GM23338 (cell line): Measurements from ENCODE around the gene CD1E. TPM values are rescaled to one million over a fixed set of nuclear protein-coding genes. Genes with fewer than 3 reads are reported as not detected.

Source experiments
- ATAC-seq: fragments of 200-7000 bp; cut with Tn5 transposase; 3 replicates; pipeline ENCODE4 v1.9.1; 2020
- DNase-seq: peaks from one replicate; pipeline ENCODE4 v3.0.0-alpha.2; 2015; ENCODE audit warnings: low spot score
- H2AFZ ChIP-seq: fragments of 200-600 bp; sonication (generic); 2 replicates; pipeline ENCODE4 v1.8.0; 2016; ENCODE audit warnings: antibody characterized with exemption, mild to moderate bottlenecking, moderate library complexity
- H3F3A ChIP-seq: fragments of 200-600 bp; sonication (generic); replicated peaks from 2 replicates; pipeline ENCODE4 v1.8.0; 2017; ENCODE audit warnings: antibody characterized with exemption, mixed run types, low read depth
- H3K27ac ChIP-seq: fragments of 200-600 bp; sonication (generic); 2 replicates; pipeline ENCODE4 v1.6.1; 2016; ENCODE audit warnings: low read depth
- H3K27me3 ChIP-seq: fragments of 200-600 bp; sonication (generic); 2 replicates; pipeline ENCODE4 v1.8.0; 2016; ENCODE audit warnings: mild to moderate bottlenecking, mixed run types, moderate library complexity; ENCODE audit not compliant: insufficient read depth
- H3K36me3 ChIP-seq: fragments of 200-600 bp; sonication (generic); 2 replicates; pipeline ENCODE4 v1.8.0; 2016; ENCODE audit warnings: mild to moderate bottlenecking; ENCODE audit not compliant: insufficient read depth
- H3K4me1 ChIP-seq: fragments of 200-600 bp; sonication (generic); 2 replicates; pipeline ENCODE4 v1.8.0; 2016; ENCODE audit warnings: mild to moderate bottlenecking, moderate library complexity; ENCODE audit not compliant: insufficient read depth
- H3K4me2 ChIP-seq: fragments of 200-600 bp; sonication (generic); 2 replicates; pipeline ENCODE4 v1.7.1; 2017; ENCODE audit warnings: mixed run types
- H3K4me3 ChIP-seq: fragments of 200-600 bp; sonication (generic); 2 replicates; pipeline ENCODE4 v1.6.1; 2016; ENCODE audit warnings: mixed run types
- H3K79me2 ChIP-seq: fragments of 200-600 bp; sonication (generic); replicated peaks from 2 replicates; pipeline ENCODE4 v1.8.0; 2017; ENCODE audit warnings: mild to moderate bottlenecking; ENCODE audit not compliant: insufficient read depth
- H3K9me2 ChIP-seq: fragments of 200-600 bp; sonication (generic); 2 replicates; pipeline ENCODE4 v1.8.0; 2017; ENCODE audit not compliant: insufficient read depth
- H4K20me1 ChIP-seq: fragments of 200-600 bp; sonication (generic); replicated peaks from 2 replicates; pipeline ENCODE4 v1.8.0; 2017; ENCODE audit warnings: mild to moderate bottlenecking; ENCODE audit not compliant: insufficient read depth
- H3K27ac Mint-ChIP-seq: 2 replicates; pipeline ENCODE4 v1.8.0; 2020; ENCODE audit warnings: inconsistent platforms, mild to moderate bottlenecking, moderate library complexity, mixed read lengths
- H3K27me3 Mint-ChIP-seq: 3 replicates; pipeline ENCODE4 v1.8.0; 2022; ENCODE audit warnings: low read depth, mild to moderate bottlenecking, moderate library complexity, mixed read lengths, inconsistent platforms; ENCODE audit not compliant: insufficient read depth, poor library complexity
- H3K36me3 Mint-ChIP-seq: 3 replicates; pipeline ENCODE4 v1.8.0; 2021; ENCODE audit warnings: low read depth, mild to moderate bottlenecking, inconsistent platforms, moderate library complexity, mixed read lengths
- H3K4me1 Mint-ChIP-seq: 3 replicates; pipeline ENCODE4 v1.8.0; 2020; ENCODE audit warnings: mild to moderate bottlenecking, inconsistent platforms, mixed read lengths
- H3K4me3 Mint-ChIP-seq: 3 replicates; pipeline ENCODE4 v1.8.0; 2021; ENCODE audit warnings: moderate library complexity, mild to moderate bottlenecking, inconsistent platforms, mixed read lengths
- H3K9me3 Mint-ChIP-seq: 3 replicates; pipeline ENCODE4 v1.8.0; 2020; ENCODE audit warnings: moderate library complexity, mild to moderate bottlenecking, inconsistent platforms, mixed read lengths
- CREB1 ChIP-seq: fragments of 250-450 bp; sonication (Bioruptor Pico); IDR thresholded peaks from 2 replicates; pipeline ENCODE4 v1.5.0; 2020; ENCODE audit warnings: low read depth, mild to moderate bottlenecking, moderate library complexity
- CTCF ChIP-seq, 2 experiments: fragments of 200-600 bp in 1 of 2; sonication (generic) in 1 of 2; conservative IDR thresholded peaks; 2 replicates each; pipeline versions ENCODE4 v1.5.1 to v1.6.1; 2016 to 2017; ENCODE audit warnings: antibody characterized with exemption in 2 of 2, low read depth in 2 of 2, mild to moderate bottlenecking in 2 of 2, moderate library complexity in 1 of 2
- ETS1 ChIP-seq: IDR thresholded peaks from 2 replicates; pipeline ENCODE4 v1.6.1; 2016; ENCODE audit warnings: antibody characterized with exemption
- EZH2 ChIP-seq: fragments of 200-600 bp; sonication (generic); IDR thresholded peaks from one replicate; pipeline ENCODE4 v1.8.0; 2017; ENCODE audit warnings: antibody characterized with exemption, mild to moderate bottlenecking, low read depth; ENCODE audit not compliant: unreplicated experiment
- EZH2phosphoT487 ChIP-seq: fragments of 200-600 bp; sonication (generic); IDR thresholded peaks from one replicate; pipeline ENCODE4 v1.8.1; 2018; ENCODE audit warnings: antibody characterized with exemption; ENCODE audit not compliant: unreplicated experiment
- JUNB ChIP-seq: IDR thresholded peaks from one replicate; pipeline ENCODE4 v1.6.1; 2016; ENCODE audit warnings: antibody characterized with exemption; ENCODE audit not compliant: unreplicated experiment
- NANOG ChIP-seq: IDR thresholded peaks from 2 replicates; pipeline ENCODE4 v1.6.1; 2016; ENCODE audit warnings: antibody characterized with exemption, borderline replicate concordance
- POLR2AphosphoS5 ChIP-seq: IDR thresholded peaks from 2 replicates; pipeline ENCODE4 v1.6.1; 2016; ENCODE audit warnings: antibody characterized with exemption, low read depth
- REST ChIP-seq: IDR thresholded peaks from one replicate; pipeline ENCODE4 v1.6.1; 2018; ENCODE audit warnings: antibody characterized with exemption; ENCODE audit not compliant: unreplicated experiment
- STAT1 ChIP-seq: IDR thresholded peaks from one replicate; pipeline ENCODE4 v1.6.1; 2016; ENCODE audit warnings: antibody characterized with exemption; ENCODE audit not compliant: unreplicated experiment
- ZNF114 ChIP-seq: fragments of 250-450 bp; sonication (Bioruptor Pico); IDR thresholded peaks from 2 replicates; pipeline ENCODE4 v1.5.0; 2020; ENCODE audit warnings: mild to moderate bottlenecking, moderate library complexity
- ZNF331 ChIP-seq: fragments of 250-450 bp; sonication (Bioruptor Pico); IDR thresholded peaks from 2 replicates; pipeline ENCODE4 v1.5.0; 2020; ENCODE audit warnings: low read depth, mild to moderate bottlenecking, moderate library complexity
- ZNF462 ChIP-seq: fragments of 250-450 bp; sonication (Bioruptor Pico); IDR thresholded peaks from 2 replicates; pipeline ENCODE4 v1.5.0; 2020; ENCODE audit warnings: mild to moderate bottlenecking, moderate library complexity
- polyA plus RNA-seq: library from polyadenylated mRNA; unstranded; fragments of >200 nt; fragmentation: Nextera tagmentation; extraction: Ambion mirVana; gene quantifications from 2 replicates; pipeline ENCODE4 v1.2.1, GENCODE V29; 2016
- total RNA-seq: library from RNA; depleted of rRNA; stranded (reverse); fragments of >200 nt; shearing (Covaris generic); gene quantifications from 2 replicates; pipeline ENCODE4 v1.2.3, GENCODE V29; 2014

CD1E gene
- total and polyA plus RNA-seq, 2 experiments from 2014 or later, result not detected

- no peaks in the 10 kb centered on the region for H3K36me3 Mint-ChIP-seq
- Histone ChIP-seq H4K20me1 (no peaks in the 10 kb centered on the region), H3K4me3 (no peak overlapping the region), H3K36me3 (no peaks in the 10 kb centered on the region), H3K4me1 (no peaks in the 10 kb centered on the region), H3K9me2 (no peaks in the 10 kb centered on the region; the same call in 1 of the 2 replicates), H3K27ac (no peak overlapping the region), H3K27me3 (no peaks in the 10 kb centered on the region), H3K4me2 (no peak overlapping the region), H2AFZ (no peak overlapping the region), H3K79me2 (no peaks in the 10 kb centered on the region), H3F3A (no peaks in the 10 kb centered on the region)
- no peaks in the 10 kb centered on the region for H3K9me3 Mint-ChIP-seq
- no peak for DNase-seq
- ATAC-seq, result no peak
- H3K4me3 Mint-ChIP-seq, result no peak overlapping the region
- peaks cover 3% of the 10 kb centered on the region; the same call in 1 of the 3 replicates for H3K4me1 Mint-ChIP-seq
- no peaks in the 10 kb centered on the region for H3K27me3 Mint-ChIP-seq
- H3K27ac Mint-ChIP-seq, result no peak overlapping the region
- no peak for TF ChIP-seq NANOG
- no peak for TF ChIP-seq EZH2phosphoT487
- no peak for TF ChIP-seq EZH2
- no peak for TF ChIP-seq ZNF462 (CRISPR knock-in tag)
- TF ChIP-seq ETS1, result no peak
- TF ChIP-seq ZNF331 (CRISPR knock-in tag), result no peak
- TF ChIP-seq ZNF114 (CRISPR knock-in tag), result no peak
- TF ChIP-seq JUNB, result no peak
- TF ChIP-seq CREB1 (CRISPR knock-in tag), result no peak
- TF ChIP-seq STAT1, result no peak
- no peak for TF ChIP-seq CTCF (conservative IDR thresholded peaks at IDR 0.05; ENCODE audit: low read depth in 2 of 2)
- no peak for TF ChIP-seq REST
- no peak for TF ChIP-seq POLR2AphosphoS5
Measured at GRCh38 chr1:158396646-158397045, 43.0 kb downstream of the CD1E start.
